SH-SY5Y (cell line): ENCODE measurements around the gene INTS3.

Source experiments
- GATA2 ChIP-seq: IDR thresholded peaks from 2 replicates; pipeline ENCODE4 v1.6.1; 2011; ENCODE audit warnings: mild to moderate bottlenecking, low read depth, low read length
- GATA3 ChIP-seq: IDR thresholded peaks from 2 replicates; pipeline ENCODE4 v1.6.1; 2011; ENCODE audit warnings: low read depth, mild to moderate bottlenecking, low read length, moderate library complexity

GRCh38 chr1:153780551-153780950 is 52.7 kb downstream of the INTS3 start:
- TF ChIP-seq GATA3, result no peak
- TF ChIP-seq GATA2, result no peak
